ENCODE results near the gene DLGAP4. TPM values are rescaled to one million over a fixed set of nuclear protein-coding genes. Genes with fewer than 3 reads are reported as not detected.

Gene DLGAP4
- total and polyA plus RNA-seq, 9 of the 15 experiments (the other 6 are each of a cell fraction or from before 2014, with no cell fraction given) = 0.31 to 34.1 (median 4.5) TPM

DNA sequence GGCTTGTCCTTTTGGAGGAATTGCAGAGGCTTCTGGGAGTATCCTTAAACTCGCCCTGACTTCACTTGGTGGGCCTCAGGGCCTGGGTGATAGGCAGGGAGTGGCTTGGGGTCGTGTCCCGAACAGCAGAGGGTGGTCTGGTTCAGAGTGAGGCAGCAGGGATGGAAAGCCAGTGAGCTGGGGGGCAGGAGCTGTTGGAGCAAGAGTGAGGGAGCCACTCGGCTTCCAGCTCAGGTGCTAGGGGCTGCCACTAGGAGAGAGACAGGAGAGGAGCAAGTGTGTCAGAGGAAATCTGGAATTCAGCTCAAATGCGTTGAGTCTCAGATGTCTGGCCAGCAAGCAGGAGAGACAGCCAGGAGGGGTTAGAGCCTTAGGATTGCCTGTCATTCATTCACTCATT lies 85.8 kb downstream of the DLGAP4 start (continued):
- TF ChIP-seq, protein P1, sequence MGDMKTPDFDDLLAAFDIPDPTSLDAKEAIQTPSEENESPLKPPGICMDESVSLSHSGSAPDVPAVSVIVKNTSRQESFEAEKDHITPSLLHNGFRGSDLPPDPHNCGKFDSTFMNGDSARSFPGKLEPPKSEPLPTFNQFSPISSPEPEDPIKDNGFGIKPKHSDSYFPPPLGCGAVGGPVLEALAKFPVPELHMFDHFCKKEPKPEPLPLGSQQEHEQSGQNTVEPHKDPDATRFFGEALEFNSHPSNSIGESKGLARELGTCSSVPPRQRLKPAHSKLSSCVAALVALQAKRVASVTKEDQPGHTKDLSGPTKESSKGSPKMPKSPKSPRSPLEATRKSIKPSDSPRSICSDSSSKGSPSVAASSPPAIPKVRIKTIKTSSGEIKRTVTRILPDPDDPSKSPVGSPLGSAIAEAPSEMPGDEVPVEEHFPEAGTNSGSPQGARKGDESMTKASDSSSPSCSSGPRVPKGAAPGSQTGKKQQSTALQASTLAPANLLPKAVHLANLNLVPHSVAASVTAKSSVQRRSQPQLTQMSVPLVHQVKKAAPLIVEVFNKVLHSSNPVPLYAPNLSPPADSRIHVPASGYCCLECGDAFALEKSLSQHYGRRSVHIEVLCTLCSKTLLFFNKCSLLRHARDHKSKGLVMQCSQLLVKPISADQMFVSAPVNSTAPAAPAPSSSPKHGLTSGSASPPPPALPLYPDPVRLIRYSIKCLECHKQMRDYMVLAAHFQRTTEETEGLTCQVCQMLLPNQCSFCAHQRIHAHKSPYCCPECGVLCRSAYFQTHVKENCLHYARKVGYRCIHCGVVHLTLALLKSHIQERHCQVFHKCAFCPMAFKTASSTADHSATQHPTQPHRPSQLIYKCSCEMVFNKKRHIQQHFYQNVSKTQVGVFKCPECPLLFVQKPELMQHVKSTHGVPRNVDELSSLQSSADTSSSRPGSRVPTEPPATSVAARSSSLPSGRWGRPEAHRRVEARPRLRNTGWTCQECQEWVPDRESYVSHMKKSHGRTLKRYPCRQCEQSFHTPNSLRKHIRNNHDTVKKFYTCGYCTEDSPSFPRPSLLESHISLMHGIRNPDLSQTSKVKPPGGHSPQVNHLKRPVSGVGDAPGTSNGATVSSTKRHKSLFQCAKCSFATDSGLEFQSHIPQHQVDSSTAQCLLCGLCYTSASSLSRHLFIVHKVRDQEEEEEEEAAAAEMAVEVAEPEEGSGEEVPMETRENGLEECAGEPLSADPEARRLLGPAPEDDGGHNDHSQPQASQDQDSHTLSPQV (IDR thresholded peaks at IDR 0.05) = no peak
- TF ChIP-seq, protein P2, sequence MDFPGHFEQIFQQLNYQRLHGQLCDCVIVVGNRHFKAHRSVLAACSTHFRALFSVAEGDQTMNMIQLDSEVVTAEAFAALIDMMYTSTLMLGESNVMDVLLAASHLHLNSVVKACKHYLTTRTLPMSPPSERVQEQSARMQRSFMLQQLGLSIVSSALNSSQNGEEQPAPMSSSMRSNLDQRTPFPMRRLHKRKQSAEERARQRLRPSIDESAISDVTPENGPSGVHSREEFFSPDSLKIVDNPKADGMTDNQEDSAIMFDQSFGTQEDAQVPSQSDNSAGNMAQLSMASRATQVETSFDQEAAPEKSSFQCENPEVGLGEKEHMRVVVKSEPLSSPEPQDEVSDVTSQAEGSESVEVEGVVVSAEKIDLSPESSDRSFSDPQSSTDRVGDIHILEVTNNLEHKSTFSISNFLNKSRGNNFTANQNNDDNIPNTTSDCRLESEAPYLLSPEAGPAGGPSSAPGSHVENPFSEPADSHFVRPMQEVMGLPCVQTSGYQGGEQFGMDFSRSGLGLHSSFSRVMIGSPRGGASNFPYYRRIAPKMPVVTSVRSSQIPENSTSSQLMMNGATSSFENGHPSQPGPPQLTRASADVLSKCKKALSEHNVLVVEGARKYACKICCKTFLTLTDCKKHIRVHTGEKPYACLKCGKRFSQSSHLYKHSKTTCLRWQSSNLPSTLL (IDR thresholded peaks at IDR 0.05) = no peak
- no peak for TF ChIP-seq L3MBTL2 (IDR thresholded peaks at IDR 0.05)
- TF ChIP-seq HNRNPLL (IDR thresholded peaks at IDR 0.05; ENCODE audit: low read depth, low read length, poor library complexity, severe bottlenecking) = no peak
- TF ChIP-seq, protein P3, sequence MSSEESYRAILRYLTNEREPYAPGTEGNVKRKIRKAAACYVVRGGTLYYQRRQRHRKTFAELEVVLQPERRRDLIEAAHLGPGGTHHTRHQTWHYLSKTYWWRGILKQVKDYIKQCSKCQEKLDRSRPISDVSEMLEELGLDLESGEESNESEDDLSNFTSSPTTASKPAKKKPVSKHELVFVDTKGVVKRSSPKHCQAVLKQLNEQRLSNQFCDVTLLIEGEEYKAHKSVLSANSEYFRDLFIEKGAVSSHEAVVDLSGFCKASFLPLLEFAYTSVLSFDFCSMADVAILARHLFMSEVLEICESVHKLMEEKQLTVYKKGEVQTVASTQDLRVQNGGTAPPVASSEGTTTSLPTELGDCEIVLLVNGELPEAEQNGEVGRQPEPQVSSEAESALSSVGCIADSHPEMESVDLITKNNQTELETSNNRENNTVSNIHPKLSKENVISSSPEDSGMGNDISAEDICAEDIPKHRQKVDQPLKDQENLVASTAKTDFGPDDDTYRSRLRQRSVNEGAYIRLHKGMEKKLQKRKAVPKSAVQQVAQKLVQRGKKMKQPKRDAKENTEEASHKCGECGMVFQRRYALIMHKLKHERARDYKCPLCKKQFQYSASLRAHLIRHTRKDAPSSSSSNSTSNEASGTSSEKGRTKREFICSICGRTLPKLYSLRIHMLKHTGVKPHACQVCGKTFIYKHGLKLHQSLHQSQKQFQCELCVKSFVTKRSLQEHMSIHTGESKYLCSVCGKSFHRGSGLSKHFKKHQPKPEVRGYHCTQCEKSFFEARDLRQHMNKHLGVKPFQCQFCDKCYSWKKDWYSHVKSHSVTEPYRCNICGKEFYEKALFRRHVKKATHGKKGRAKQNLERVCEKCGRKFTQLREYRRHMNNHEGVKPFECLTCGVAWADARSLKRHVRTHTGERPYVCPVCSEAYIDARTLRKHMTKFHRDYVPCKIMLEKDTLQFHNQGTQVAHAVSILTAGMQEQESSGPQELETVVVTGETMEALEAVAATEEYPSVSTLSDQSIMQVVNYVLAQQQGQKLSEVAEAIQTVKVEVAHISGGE (CRISPR knock-in tag; IDR thresholded peaks at IDR 0.05) = no peak
- TF ChIP-seq, protein P4, sequence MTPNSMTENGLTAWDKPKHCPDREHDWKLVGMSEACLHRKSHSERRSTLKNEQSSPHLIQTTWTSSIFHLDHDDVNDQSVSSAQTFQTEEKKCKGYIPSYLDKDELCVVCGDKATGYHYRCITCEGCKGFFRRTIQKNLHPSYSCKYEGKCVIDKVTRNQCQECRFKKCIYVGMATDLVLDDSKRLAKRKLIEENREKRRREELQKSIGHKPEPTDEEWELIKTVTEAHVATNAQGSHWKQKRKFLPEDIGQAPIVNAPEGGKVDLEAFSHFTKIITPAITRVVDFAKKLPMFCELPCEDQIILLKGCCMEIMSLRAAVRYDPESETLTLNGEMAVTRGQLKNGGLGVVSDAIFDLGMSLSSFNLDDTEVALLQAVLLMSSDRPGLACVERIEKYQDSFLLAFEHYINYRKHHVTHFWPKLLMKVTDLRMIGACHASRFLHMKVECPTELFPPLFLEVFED (CRISPR knock-in tag; conservative IDR thresholded peaks at IDR 0.05) = no peak
- no peak for TF ChIP-seq SMARCE1 (IDR thresholded peaks at IDR 0.05)

Data from K562 (cell line).